BJ (cell line): ENCODE data around the gene ARSH. TPM values are rescaled to one million over a fixed set of nuclear protein-coding genes. Genes with fewer than 3 reads are reported as not detected.
"Not testable (repeated sequence)": the region's sequence is repeated elsewhere in the genome, so short reads cannot be mapped to it uniquely, and the experiment has no call there.

ENCODE experiments used
- CTCF ChIA-PET: fragments of 350-600 bp; formaldehyde crosslinking; extraction: SDS; loops from one replicate; lab custom pipeline; 2021; ENCODE audit warnings: antibody characterized with exemption, inconsistent platforms; lab: Yijun Ruan, JAX
- POLR2A ChIA-PET: fragments of 300-600 bp; sonication (Branson Sonifier 250); formaldehyde crosslinking; extraction: SDS; loops from one replicate; lab custom pipeline; 2021; ENCODE audit warnings: antibody characterized with exemption; lab: Charles Lee
- DNase-seq: peaks from one replicate; pipeline ENCODE4 v3.0.0-alpha.2; 2011; ENCODE audit warnings: low read depth
- H3K27me3 ChIP-seq: 2 replicates; pipeline ENCODE4 v1.6.0; 2011; ENCODE audit warnings: low read length; ENCODE audit not compliant: control insufficient read depth, insufficient read depth
- H3K36me3 ChIP-seq: 2 replicates; pipeline ENCODE4 v1.5.1; 2011; ENCODE audit warnings: low read length; ENCODE audit not compliant: control insufficient read depth, insufficient read depth
- H3K4me3 ChIP-seq: 2 replicates; pipeline ENCODE4 v1.5.1; 2011; ENCODE audit warnings: low read depth, mild to moderate bottlenecking, control low read depth, low read length
- CTCF ChIP-seq: IDR thresholded peaks from 2 replicates; pipeline ENCODE4 v1.5.1; 2011; ENCODE audit warnings: low read depth, mild to moderate bottlenecking, control low read depth, inconsistent platforms, low read length, moderate library complexity; ENCODE audit not compliant: insufficient read depth
- polyA plus RNA-seq: library from polyadenylated mRNA; depleted of rRNA; stranded (reverse); fragments of >200 nt; gene quantifications from 2 replicates; pipeline ENCODE4 v1.2.3, GENCODE V29; 2011

Gene ARSH
- polyA plus RNA-seq, 1 experiment, result not detected

- Histone ChIP-seq H3K4me3 (no peak overlapping the region), H3K36me3 (no peaks in the 10 kb centered on the region), H3K27me3 (no peaks in the 10 kb centered on the region)
- no peak for TF ChIP-seq CTCF
- ChIA-PET POLR2A (no interaction called here), CTCF (no interaction called here)
- no peak for DNase-seq
Measured at GRCh38 chrX:2972391-2972790, 34.0 kb upstream of the ARSH start.

GRCh38 chrX:2974961-2975360 is 31.4 kb upstream of the ARSH start:
- no peak for DNase-seq
- ChIA-PET CTCF (no interaction called here), POLR2A (no interaction called here)
- no peak overlapping the region for H3K4me3 ChIP-seq
- no peak for TF ChIP-seq CTCF
- H3K36me3 ChIP-seq, result no peaks in the 10 kb centered on the region
- H3K27me3 ChIP-seq, result no peaks in the 10 kb centered on the region

- H3K36me3 ChIP-seq, POLR2A ChIA-PET, H3K27me3 ChIP-seq, CTCF ChIA-PET, DNase-seq, H3K4me3 ChIP-seq: not testable (repeated sequence)
Measured at GRCh38 chrX:2978639-2979038, 27.7 kb upstream of the ARSH start.

GRCh38 chrX:2984342-2984741 is 22.0 kb upstream of the ARSH start:
- H3K36me3 ChIP-seq, result no peaks in the 10 kb centered on the region
- DNase-seq, result no peak
- ChIA-PET POLR2A (no interaction called here), CTCF (no interaction called here)
- TF ChIP-seq CTCF, result no peak
- no peak overlapping the region for H3K4me3 ChIP-seq
- no peaks in the 10 kb centered on the region for H3K27me3 ChIP-seq

GRCh38 chrX:2989565-2989964 is 16.8 kb upstream of the ARSH start:
- ChIA-PET POLR2A (no interaction called here), CTCF (no interaction called here)
- TF ChIP-seq CTCF, result no peak
- no peak overlapping the region for H3K4me3 ChIP-seq
- no peak for DNase-seq
- H3K27me3 ChIP-seq, result no peaks in the 10 kb centered on the region
- H3K36me3 ChIP-seq, result no peaks in the 10 kb centered on the region

- Histone ChIP-seq H3K27me3 (no peaks in the 10 kb centered on the region), H3K4me3 (no peak overlapping the region), H3K36me3 (no peaks in the 10 kb centered on the region)
- no peak for TF ChIP-seq CTCF
- DNase-seq, result no peak
- POLR2A ChIA-PET, result no interaction called here
- CTCF ChIA-PET, result interaction anchor here (0.6 kb wide), 1 partner anchor 9 kb away, joined by 4 read pairs; no protein-coding TSS in a partner anchor
Measured at GRCh38 chrX:3010532-3010931, 4.2 kb downstream of the ARSH start.
